Measurements from ENCODE around the gene ANTXR2. TPM values are rescaled to one million over a fixed set of nuclear protein-coding genes. Genes with fewer than 3 reads are reported as not detected.
A peak's percentile ranks its signal among the peaks of the same experiment; 100 is the strongest.
"Not testable (repeated sequence)": the region's sequence is repeated elsewhere in the genome, so short reads cannot be mapped to it uniquely, and the experiment has no call there.

ANTXR2 gene
- total RNA-seq, 1 experiment from 2014 or later: 18.9 TPM

- not testable (repeated sequence) for DNase-seq (ENCODE audit: low read depth)
Measured at GRCh38 chr4:79991100-79991499, 81.9 kb downstream of the ANTXR2 start.

GRCh38 chr4:79987401-79987800 is 85.6 kb downstream of the ANTXR2 start:
- DNase-seq (ENCODE audit: low read depth): no peak

DNA sequence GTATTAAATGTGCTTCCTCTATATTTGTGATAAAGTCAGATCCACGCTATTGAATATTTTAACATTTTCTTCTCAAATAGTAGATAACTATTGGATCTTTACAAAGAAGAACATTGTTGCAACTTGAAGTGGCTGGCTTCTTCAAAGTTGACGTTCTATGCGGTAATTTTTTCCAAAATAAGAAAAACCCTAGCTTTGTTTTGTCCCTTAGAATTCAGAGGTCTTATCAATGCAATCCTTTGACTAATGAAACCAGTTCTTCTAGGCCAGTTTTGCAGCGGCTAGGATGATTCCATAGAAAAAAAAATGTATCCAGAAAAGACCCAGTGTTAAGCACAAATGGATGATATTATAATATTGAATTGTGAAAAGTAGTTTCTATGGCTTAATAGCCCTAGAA is 89.6 kb downstream of the ANTXR2 start:
- DNase-seq (ENCODE audit: low read depth): no peak

DNA sequence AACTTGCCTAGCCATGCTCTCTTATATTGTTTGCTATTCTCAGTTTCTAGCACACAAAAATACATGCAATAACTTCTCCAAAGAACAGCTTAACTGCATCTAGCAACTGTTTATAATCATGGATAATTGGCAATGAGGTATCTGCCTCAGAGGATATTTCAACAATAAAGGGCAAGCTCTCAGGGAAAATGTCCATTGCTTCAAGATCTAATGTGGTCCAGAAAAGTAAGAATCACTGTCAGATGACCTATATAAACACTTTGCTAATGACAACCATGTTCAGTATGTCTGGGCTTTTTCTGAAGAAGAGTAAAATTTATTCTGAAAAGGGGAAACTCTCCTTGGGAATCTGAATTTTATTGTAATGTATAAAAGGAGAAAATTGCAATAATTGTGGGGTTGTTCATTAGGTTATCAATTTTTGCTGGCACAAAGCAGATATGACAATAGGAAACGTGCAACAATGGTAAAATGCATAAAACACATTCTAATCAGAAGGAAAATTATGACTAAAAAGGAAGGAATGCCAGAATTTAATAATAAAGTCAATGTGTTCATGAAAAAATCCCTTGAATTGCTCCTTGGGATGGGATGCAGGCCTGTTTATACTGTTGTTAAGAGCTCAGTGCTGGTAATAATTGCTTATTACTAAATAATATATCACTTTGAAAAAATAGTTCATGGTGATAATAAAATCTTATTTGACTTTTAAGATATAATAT is 90.3 kb downstream of the ANTXR2 start:
- no peak for DNase-seq (ENCODE audit: low read depth)

GRCh38 chr4:79980448-79980847 is 92.6 kb downstream of the ANTXR2 start:
- DNase-seq (ENCODE audit: low read depth): no peak

GRCh38 chr4:79979785-79980437 is 93.1 kb downstream of the ANTXR2 start:
- no peak for DNase-seq (ENCODE audit: low read depth)

DNA sequence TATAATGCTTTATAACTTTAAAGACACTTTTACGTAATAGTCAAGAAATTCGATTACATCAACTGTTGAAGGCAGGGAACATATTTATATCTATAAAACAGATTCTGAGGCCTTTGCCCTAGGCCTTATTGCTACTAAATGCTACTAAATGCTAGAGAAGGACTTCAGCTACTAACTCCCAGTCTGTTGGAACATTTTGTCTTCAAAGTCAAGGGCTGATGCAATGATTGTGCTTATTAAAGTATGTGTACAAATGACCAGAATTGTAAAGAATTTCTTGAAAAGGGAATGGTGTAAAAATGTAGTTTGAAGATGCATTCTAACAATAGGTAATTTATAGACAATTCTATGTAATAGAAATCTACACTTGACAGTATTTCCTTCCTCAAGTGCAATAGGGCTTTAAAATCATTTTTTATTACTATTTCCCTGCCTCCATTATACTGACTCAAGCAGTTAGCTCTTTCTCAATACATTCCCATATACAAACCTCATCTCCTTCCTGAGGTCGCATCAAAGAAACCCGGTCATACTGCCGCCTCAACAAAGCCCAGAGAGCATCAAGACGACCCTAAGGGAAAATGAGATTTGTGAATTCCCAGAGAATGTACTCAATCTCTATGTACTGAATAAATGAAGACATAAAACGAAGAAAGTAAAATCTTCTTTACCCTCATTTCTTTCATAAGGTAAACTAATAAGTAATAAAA is 95.7 kb downstream of the ANTXR2 start:
- DNase-seq (ENCODE audit: low read depth): no peak

DNA sequence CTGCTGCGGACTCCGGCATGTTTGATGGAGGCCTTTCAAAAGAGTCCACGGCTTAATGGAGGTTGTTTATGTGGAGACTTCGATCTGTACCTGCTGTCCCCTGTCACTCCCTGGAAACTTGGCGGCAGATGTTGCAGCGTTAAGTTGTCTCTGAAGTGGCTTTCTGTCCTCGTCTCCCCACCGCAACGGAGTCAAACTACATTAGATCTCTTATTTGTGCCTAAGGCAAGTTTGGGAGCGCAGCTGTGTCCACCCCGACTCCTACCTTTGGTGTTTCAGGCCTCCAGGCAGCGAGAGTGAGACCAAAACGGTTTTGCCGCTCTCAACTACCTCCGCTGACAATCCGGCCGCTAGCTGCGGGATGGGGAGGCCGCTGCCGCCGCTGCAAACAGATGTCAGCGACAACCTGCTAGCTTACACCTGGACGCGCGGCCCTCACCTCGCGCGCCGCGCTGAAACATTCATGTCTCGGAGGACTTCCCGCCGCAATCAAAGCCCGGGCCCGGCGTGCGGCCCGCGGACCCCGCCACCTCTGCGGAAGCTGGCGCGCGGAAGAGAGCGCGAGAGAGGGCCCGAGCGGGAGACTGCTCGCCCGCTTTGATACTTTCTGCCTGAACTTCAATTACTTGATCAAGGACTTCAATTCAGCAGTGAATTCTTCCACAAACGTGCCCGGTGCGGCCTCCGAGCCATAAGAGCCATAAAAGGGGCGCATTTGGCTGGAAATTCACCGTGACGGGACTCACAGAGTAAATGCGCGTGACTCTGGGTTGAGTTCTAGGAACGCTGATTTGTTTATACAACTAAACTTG is 108.4 kb downstream of the ANTXR2 start:
- DNase-seq (ENCODE audit: low read depth): peak; percentile 22

- no peak for DNase-seq (ENCODE audit: low read depth)
Measured at GRCh38 chr4:79964020-79964399, 109.0 kb downstream of the ANTXR2 start.

DNA sequence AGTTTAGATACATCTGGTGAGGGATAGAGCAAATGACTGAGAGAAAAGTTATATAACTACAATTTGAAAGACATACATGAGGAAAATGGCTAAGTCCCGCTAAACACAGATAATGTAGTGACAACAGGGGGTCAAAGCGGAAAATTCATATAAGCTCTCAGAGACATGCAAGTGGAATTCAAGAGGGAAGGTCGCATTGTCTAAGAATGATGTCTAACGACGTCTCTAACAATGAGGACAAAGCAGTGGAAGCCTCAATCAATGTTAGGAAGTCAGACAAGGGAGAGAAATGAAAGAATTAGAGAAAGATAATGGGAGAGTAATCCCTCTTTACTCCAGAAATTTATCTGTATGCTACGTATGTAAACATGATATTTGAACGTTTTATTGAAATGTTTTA is 113.4 kb downstream of the ANTXR2 start:
- DNase-seq (ENCODE audit: low read depth): no peak

DNA sequence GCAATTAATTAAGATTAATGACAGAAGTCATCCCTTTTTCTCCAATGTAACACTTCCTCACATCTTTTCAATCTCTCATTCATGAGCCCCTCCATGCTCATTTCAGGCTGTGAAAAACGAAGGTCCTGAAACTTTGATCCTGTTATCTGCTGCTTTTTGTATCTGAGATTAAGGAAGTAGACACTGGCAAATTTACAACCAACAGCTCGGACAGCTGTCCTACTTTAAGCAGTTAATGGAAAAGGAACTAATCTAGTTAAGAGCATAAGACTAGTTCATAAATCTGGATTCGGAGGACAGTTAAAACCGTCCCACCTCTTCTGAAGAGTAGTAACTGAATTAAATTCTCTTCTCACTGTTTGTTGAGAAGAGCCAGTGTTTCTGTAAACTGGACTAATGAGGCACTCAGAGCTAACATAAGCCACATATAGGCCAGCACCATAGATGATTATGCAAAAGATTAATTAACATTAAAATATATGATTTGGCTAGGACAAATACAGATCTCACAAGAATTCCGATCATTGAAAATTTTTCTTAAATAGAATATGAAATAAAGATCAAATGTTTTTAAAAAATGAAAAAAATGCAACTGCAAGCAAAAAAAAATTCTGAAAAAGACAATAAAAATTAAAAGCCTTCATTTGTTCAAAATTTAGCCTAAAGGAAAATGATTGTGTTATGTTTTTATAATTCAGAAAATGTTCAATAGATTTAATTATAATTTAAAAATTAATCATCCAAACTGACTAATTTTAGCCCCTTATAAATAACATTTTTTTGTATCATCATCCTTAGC is 114.4 kb downstream of the ANTXR2 start:
- DNase-seq (ENCODE audit: low read depth): no peak

DNA sequence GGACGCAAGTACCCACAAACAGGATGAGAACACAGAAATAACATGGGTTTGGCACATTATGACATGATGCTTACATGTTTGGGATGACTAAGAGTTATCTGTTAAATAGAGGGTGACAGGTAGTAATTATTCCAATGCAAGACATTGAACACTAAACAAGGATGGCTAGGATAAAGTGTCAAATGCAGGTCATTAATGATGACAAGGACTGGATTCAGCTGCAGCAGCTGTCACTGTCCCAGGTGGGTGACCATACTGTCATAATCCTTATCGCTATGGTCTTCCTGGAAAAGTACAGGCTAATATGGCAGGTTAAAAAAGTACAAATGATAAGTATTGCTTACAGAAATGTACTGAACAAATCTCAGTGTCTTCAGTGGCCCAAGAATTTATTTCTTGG is 123.9 kb downstream of the ANTXR2 start:
- no peak for DNase-seq (ENCODE audit: low read depth)

DNA sequence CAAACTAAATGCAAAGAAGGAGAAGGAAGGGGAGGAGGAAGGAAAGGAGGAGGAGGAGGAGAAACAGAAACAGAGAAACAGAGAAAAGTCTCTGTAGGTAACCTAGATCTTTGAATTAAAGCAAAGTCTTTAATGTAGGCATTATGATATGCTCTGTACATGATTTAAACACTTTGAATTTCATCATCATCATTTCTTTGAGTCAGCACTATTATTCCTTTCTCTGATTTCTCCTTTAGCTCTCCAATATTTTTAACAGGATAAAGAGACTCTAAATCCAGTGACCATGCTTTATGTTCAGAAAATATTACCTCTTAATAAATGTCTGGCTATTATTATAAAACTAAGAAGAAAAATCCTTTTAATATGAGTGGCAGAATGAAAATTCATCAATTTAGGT is 124.3 kb downstream of the ANTXR2 start:
- DNase-seq (ENCODE audit: low read depth): no peak

DNA sequence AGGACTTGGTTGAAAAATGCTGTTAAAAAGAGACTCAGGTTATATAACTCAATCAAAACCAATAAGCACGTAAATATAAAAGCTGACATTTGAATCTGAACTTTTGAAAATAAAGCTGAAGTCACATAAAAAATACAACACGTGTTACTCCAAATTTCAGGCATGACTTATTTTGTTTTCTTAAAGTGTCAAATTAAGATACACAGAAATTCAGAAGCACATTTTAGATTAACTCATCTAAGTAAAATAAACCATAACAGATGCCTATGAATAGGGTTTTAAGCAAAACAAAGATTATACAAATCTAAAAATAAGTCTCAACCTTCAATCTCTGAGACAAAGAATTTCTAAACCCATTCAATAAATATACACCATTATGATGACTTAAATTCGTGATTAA is 124.8 kb downstream of the ANTXR2 start:
- DNase-seq (ENCODE audit: low read depth): no peak

DNA sequence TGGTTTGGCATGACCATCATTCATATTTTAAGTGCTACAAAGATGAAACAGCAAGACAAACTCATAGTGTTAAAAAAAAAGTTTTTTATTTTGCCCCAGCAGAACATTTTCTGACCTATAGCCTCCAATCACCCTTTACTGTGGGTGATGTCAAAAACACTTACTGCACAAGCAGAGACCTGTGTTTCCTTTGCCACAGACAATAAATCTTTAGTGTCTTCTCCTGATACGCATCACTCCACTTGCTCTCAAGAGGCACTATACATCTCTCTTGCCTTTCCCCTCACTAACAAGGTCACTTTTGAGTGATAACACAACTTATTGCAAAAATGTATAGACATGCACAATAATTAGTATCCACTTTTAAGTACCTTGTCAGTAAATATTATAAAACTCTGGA is 125.6 kb downstream of the ANTXR2 start:
- no peak for DNase-seq (ENCODE audit: low read depth)

DNA sequence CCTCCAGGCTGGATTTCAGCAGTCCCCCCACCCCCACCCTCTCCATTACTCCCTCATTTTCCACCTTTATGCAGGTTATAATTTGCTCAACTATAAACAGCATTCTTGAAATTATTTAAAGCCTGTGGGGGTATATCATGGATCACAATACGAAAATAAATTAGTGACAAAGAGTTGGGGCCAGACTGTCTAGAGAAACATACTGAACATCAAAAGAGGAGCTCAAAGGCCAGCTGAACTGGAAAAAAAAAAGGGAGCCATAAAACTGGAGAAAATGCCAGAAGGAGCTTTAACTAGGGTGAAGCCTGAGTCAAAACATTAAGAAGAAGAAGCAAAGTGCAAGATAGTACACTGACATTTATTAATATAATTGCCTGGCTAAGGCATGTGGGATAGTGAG is 137.8 kb downstream of the ANTXR2 start:
- DNase-seq (ENCODE audit: low read depth): no peak

- DNase-seq (ENCODE audit: low read depth): no peak
Measured at GRCh38 chr4:79934660-79935059, 138.4 kb downstream of the ANTXR2 start.

- DNase-seq (ENCODE audit: low read depth): no peak
Measured at GRCh38 chr4:79927931-79928330, 145.1 kb downstream of the ANTXR2 start.

GRCh38 chr4:79923281-79923680 is 149.7 kb downstream of the ANTXR2 start:
- no peak for DNase-seq (ENCODE audit: low read depth)

- DNase-seq (ENCODE audit: low read depth): no peak
Measured at GRCh38 chr4:79922011-79922410, 151.0 kb downstream of the ANTXR2 start.

DNA sequence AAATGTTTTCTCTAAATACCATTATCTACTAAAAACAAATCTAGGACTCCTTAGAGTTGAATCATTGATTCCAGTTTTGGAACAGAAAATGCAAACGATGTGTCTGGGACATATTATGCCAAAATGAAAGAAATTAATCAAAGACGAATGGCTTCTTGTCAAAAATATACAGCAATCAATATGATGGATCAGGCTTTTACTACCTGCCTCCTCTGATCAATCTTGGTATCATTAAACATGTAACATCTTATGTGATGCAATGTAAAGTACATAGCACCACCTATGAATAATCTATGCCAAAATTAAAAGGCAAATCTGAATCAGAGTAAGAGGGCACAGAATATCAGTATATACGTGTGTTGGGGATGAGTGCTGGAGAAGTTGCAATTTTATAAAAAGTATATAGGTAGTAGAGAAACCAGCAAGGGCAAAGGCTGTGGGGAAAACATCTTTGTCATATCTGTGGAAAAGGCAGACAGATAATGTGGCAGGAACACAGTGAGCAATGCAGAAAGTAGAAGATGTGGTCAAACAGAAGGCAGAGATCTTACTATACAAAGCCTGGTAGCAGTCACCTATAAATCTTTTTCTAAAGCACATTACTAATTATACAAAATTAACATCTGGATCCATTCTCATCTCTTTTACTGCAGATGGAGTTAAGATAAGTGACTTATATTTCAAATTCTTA is 152.7 kb downstream of the ANTXR2 start:
- DNase-seq (ENCODE audit: low read depth): no peak

All from M059J (cell line).